CD4-positive, alpha-beta T cell treated with Interleukin-6 for 4 hours (primary cell): ENCODE measurements around the gene LRRC25.

ENCODE experiments used
- DNase-seq: peaks from one replicate; pipeline ENCODE4 v3.0.0-alpha.2; 2020; ENCODE audit warnings: mixed read lengths

Gene LRRC25

DNA sequence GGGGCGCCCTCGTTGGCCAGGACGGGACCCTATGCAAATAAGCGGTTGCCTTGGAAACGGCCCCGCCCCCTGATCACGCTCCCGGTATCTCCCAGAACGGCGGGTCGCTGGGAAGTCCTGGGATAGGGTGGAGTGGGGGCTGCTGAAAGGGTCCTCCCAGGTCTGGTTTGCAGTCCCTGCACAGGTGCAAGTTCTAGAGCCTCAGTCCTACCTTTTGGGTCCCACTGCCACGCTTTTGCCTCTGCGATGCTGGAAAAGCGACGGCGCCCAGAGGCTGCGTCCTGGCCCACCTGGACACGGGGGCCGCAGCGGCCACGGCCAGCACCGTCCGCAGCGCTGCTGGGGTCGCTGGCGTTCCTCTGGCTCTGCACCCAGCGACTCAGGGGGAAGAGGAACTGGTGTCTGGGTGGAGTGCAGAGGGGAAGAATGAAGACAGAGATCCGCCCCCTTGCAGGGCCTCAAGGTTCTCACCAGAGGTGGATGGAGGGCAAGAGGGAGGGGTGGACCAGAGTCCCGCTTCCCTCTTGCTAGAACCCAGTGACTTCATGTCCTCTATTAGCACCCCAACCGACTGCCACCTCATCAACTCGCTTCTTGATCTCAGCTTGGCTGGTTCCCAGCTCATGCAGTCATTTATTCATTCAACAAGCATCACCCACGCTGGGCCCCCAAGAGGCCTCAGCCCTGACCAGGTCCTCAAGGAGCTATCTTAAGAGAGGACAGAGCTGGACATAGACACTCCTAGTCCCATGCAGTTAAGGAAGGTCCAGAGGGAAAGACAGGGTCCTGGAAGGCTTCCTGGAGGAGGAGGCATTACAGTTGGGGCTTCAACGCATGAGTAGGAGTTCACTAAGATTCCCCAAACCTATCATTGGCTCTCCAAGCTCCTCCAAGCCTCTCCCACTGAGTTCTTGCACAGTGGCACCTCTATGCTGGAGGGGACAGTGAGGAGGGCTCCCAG is at the start of gene LRRC25:
TSS of gene LRRC25 (minus strand) at position 381 of the 961 bp plus-strand sequence. CDS start 659 bp downstream, outside the sequence.
- DNase-seq = no peak

GRCh38 chr19:18446811-18447359 is 49.5 kb upstream of the LRRC25 start:
- no peak for DNase-seq

DNA sequence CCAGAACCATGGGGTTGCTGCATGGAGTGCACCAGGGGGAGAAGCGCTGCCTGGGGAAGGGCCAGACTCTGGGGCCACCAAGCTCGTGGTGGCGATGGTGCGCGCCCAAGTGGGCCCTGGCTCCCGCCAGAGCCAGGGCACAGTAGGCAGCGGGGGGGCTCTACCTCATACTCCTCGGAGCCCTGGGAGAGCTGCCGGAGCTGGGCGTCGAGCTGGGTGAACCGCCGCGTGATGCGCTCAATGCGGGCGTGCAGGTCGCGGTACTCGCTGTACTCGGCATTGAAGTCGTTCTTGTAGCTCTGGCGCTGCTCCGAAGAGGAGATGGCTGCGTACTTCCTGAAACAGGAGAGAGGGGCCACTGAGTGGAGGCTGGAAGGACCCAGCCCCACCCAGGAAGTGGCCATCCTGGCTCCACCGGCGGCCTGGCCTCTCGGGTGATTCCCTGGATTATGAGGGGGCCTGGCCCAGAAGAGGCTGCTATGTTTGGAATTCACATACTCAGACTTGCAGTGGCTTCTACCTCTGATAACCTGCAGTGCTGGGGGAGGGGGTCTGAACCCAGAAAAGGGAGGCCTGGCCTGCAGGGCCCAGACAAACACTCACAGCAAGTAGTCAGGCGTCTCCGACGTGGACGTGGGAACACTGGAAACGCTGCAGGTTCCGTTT is 48.9 kb upstream of the LRRC25 start:
- DNase-seq = no peak

DNA sequence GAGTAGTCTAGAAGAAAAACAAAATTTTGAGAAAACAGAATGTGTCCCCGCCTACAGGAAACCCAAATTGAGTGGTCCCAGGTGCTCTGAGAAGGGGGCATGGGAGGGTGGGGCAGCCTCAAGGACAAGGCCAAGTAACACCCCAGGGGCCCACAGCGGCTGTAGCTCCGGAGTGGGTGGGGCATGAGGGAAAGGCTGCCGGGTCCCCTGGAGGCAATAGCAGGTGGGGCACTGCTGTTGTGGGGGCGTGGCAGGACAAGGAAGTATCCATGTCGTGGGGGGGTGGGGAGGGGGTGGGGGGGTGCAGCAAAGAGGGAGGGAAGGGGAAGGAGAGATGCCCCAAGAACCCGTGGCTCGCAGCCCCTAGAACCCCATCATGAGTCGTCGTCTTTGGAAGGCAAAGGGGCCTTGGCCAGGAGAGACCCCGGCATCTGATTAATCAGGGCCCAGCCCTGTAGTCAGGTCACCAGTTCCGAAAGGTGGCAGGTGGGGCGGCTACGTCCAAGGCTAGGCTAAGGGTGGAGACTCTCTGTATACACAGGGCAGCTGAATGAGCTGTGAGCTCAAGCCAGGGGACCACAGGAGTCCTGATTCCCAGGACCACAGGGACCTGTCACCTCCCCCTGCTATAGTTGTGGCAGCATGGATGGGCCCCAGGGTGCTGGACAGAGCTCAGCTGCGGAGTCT is 48.0 kb upstream of the LRRC25 start:
- DNase-seq = no peak

GRCh38 chr19:18444513-18444912 is 47.1 kb upstream of the LRRC25 start:
- DNase-seq = no peak

- no peak for DNase-seq
Measured at GRCh38 chr19:18443831-18444230, 46.4 kb upstream of the LRRC25 start.

- DNase-seq = no peak
Measured at GRCh38 chr19:18443406-18443805, 46.0 kb upstream of the LRRC25 start.

GRCh38 chr19:18442941-18443340 is 45.5 kb upstream of the LRRC25 start:
- no peak for DNase-seq

DNA sequence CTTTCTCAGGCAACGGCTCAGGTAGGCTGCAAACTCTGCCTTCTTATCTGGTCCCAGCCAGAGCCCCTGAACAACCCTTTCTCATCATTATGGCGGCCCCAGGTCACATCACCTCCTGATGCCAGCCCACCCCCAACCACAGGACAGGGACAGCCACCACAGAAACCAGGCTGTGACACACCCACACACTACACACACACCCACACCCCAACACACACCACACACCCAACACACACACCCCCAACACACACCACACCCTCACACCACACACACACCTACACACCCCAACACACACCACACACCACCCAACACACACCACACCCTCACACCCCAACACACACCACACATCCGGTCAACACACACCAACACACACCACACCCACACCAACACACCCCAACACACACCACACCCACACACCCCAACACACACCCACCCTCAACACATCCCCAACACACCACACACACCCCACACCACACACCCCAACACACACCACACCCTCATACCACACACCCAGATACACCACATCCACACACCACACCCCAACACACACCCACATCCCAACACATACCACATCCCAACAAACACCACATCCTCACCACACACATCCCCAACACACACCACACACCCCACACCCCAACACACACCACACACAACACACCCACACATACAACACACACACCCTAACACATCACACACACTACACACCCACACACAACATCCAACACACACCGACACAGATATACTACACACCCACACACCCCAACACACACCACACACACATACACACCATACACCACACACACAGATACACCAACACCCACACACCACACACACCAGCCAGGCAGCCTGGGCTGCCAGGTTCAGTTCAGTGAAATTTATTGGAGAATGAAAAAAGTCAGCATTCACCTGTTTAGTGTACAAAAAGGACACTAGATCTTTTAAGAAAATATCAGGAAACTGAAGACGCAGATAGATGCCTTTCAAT is 44.7 kb upstream of the LRRC25 start:
- peak; percentile 27 for DNase-seq

DNA sequence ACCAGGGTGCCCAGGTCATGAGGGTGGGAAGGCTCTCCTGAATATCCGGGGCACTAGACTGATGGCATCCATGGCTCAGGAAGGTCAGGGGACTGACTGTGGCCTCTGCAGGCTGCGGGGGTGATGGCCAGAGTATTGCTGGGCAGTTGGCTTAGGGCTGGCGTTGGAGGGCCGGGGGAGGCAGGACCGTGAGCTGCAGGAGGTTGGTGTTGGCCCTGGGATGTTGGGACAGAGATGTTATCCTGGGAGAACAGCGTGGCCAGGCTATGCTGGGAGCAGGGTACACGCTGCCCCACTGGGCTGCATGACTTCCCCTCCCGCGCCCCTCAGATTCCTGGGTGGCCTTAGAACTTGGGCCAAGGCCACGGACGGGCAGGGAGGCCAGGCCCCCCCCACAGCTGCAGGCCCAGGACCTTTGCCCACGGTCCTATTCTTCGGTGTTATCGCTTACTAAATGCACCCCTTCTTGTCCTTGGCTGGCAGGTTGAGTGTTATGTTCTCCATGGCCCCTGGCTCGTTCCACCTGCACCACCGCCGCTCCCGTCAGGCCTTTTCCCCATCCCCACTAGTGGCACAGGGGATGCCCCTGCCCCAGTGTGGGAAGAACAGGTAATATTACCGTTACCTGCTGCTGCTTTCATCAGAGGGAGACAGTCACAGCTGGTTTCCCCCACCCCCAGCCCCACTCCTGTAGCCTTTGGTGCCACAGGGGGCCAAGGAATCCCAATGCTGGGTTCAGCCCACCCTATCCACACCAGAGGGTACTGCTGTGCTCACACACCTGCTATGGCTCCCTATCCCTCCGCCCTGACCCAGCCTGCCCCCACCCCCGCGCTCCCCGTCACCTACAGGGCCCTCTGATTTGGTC is 43.7 kb upstream of the LRRC25 start:
- no peak for DNase-seq

GRCh38 chr19:18440415-18440877 is 43.0 kb upstream of the LRRC25 start:
- peak; percentile 51 for DNase-seq

DNA sequence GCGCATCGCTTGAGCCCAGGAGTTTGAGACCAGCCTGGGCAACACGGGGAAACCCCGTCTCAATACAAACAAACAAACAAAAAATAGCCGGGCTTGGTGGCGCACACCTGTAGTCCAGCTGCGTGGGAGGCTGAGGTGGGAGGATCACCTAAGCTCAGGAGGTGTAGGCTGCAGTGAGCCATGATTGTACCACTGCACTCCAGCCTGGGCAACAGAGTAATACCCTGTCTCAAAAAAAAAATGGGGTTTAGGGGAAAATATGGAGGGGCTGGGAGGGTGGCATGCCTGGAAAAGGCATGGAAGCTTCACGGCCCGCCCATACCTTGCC is 42.5 kb upstream of the LRRC25 start:
- no peak for DNase-seq

DNA sequence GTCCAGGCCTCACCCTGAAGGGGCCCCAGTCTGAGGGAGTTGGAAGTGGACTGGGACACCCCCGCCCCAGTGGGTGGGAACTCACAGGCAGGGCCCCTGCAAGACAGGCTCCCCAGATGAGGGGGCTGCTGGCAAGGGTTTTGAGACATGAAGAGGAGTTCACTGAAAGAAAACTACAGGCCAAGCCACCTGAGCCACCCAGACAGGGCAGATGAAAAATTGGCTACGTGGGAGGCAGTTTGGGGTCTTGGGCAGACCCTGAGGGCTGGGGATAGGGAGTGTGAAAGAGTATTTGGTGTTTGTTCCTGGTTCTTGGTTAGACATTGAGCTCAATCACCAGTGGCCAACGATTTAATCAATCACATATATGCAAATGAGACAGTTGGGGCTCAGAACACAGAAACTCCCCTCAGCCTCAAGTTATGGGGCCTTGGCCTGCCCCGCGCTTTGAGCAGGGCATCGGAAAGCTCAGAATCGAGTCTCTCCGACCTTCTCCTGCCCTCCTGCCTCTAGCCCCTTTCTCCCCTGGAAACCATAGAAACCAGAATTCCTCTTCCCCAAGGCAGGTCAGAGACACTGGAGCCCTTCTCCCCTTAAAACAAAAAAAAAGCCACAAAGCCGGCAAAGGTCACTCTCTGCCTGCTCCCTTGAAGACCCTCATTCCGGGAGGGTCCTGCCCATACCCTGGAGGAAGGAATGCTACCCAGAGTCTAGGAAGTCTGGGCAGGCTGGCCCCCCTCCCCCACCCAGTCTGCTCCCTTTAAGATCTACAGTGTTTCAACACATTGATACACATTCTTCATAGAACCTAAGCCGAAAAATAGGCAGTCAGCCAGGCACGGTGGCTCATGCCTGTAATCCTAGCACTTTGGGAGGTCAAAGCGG is 41.8 kb upstream of the LRRC25 start:
- DNase-seq = no peak

- DNase-seq = no peak
Measured at GRCh38 chr19:18438331-18439024, 41.1 kb upstream of the LRRC25 start.

DNA sequence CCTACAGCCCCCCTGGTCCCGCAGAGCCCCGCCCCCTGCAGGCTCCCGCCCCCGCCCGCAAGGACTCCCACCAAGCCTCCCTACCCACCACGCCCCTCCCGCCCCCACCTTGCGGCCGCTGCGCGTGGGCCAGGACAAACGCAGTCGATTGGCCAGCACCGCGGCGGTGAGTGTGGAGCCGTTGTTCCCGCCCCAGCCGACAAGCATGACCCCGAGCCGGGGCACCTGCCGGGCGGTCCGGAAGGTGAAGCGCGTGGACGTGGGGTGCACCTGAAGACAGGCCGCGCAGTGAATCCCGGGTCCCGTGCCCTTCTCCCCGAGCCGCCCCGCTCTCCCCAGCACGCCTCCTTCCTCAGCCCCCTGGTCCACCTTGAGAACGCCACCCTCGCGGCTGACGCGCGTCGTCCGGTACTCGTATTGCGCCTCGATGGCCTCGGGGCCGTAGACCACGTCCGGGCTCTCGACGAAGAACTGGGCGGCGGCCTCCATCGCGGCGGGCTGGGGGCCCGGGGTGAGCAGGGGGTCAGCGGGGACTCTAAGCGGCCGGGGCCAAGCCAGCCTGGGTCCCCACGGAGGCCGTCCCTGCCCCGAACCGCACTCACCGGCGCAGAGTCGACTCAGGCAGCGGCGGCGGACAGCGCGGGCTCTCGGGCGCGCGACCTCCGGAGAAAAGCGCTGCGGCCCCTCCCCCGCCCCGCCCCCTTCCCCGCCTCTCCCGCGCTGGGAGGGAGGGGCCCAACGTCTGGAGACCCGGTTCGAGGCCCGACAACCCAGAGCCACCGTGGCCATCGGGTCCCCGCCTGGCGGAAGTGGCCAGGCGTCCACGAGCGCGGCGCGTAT is 40.3 kb upstream of the LRRC25 start, which contains the start of gene ISYNA1:
TSS of gene ISYNA1 (minus strand) at position 643 of the 840 bp plus-strand sequence. CDS start at position 489, 154 bp downstream.
- peak; percentile 72 for DNase-seq

GRCh38 chr19:18436671-18437490 is 39.5 kb upstream of the LRRC25 start:
- peak; percentile 90 for DNase-seq
